ENCODE results near the gene ZNF429.
"Not testable (repeated sequence)": the region's sequence is repeated elsewhere in the genome, so short reads cannot be mapped to it uniquely, and the experiment has no call there.

The ZNF429 gene

DNA sequence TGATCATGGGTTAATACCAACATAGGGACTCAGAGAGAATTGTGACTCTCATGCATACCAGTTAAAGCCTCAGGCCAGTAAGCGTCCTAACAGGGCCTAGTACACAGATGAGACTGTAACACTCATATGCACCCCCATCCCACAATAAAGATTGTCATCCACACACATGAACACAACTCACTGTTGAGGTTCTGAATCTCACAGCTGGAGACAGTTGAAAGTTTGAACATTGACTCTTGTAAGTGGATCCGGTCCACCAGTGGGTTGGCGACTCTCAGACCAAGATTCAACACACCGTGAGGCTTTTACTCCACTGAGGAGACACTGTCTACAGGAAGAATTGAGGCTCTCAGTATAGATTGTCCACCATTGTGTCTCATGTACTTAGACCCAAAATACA lies 88.1 kb downstream of the ZNF429 start:
- DNase-seq: no peak

GRCh38 chr19:21593934-21594820 lies 88.8 kb downstream of the ZNF429 start:
- no peak for DNase-seq

DNA sequence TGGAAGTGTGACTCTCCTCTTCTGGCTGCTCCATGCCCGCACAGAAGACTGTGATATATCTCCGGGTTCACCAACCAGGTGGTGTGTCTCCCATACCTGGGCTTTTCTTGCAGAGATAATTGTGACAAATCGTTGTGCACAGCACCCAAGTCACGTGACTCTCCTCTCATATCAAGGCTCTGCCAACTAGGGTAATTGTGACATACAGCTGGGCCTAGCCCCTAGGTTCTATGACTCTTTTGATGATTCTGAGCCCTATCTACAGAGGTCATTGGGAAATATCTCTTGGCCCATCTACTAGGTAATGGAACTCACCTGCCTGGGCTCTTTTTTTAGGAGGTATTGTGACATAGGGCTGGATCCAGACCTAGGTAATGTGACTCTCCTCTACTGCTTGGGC lies 89.8 kb downstream of the ZNF429 start:
- no peak for DNase-seq

- DNase-seq: no peak
Measured at GRCh38 chr19:21602082-21602658, 96.8 kb downstream of the ZNF429 start.

GRCh38 chr19:21602659-21603430 lies 97.4 kb downstream of the ZNF429 start:
- not testable (repeated sequence) for DNase-seq

GRCh38 chr19:21603431-21604231 lies 98.2 kb downstream of the ZNF429 start:
- no peak for DNase-seq

- peak; percentile 4 for DNase-seq
Measured at GRCh38 chr19:21604351-21604926, 99.0 kb downstream of the ZNF429 start.

All from activated CD4-positive, alpha-beta T cell treated with anti-CD3 and anti-CD28 coated beads, Interleukin-2, amount 50 U/mL, for 16 hours (primary cell).